Coronary artery (tissue), 2 donors: ENCODE results near the gene DUOXA1.
"Not testable (repeated sequence)": the region's sequence is repeated elsewhere in the genome, so short reads cannot be mapped to it uniquely, and the experiment has no call there.

Source experiments
- DNase-seq: peaks from one replicate; pipeline ENCODE4 v3.0.0-alpha.2; 2017; ENCODE audit warnings: low spot score
- H3K27ac ChIP-seq, 2 donors: fragments of 200-600 bp; sonication (generic); one replicate each; pipeline ENCODE4 v1.5.1; 2016 to 2019
- H3K4me3 ChIP-seq: fragments of 200-600 bp; sonication (generic); 2 replicates; pipeline ENCODE4 v1.5.1; 2016; ENCODE audit warnings: mild to moderate bottlenecking, moderate library complexity
- CTCF ChIP-seq: fragments of 200-600 bp; sonication (generic); IDR thresholded peaks from one replicate; pipeline ENCODE4 v1.5.1; 2019; ENCODE audit warnings: antibody characterized with exemption

The DUOXA1 gene

GRCh38 chr15:45089712-45090373 is 39.8 kb downstream of the DUOXA1 start:
- Histone ChIP-seq H3K4me3 (no peak overlapping the region), H3K27ac (no peak overlapping the region)
- no peak for DNase-seq
- TF ChIP-seq CTCF = no peak

- no peak for TF ChIP-seq CTCF
- Histone ChIP-seq H3K27ac (no peak overlapping the region), H3K4me3 (no peak overlapping the region)
- no peak for DNase-seq
Measured at GRCh38 chr15:45088801-45089711, 40.6 kb downstream of the DUOXA1 start.

- no peak for DNase-seq
- H3K4me3 ChIP-seq = no peak overlapping the region
- TF ChIP-seq CTCF = no peak
- no peak overlapping the region for H3K27ac ChIP-seq
Measured at GRCh38 chr15:45087513-45087912, 42.2 kb downstream of the DUOXA1 start.

- H3K4me3 ChIP-seq = no peak overlapping the region
- TF ChIP-seq CTCF = no peak
- no peak for DNase-seq
- no peak overlapping the region for H3K27ac ChIP-seq
Measured at GRCh38 chr15:45084163-45084562, 45.5 kb downstream of the DUOXA1 start.

GRCh38 chr15:45083223-45083622 is 46.5 kb downstream of the DUOXA1 start:
- Histone ChIP-seq H3K27ac (no peak overlapping the region), H3K4me3 (no peak overlapping the region)
- no peak for TF ChIP-seq CTCF
- DNase-seq = no peak

GRCh38 chr15:45082412-45082811 is 47.3 kb downstream of the DUOXA1 start:
- not testable (repeated sequence) for H3K27ac ChIP-seq, DNase-seq, H3K4me3 ChIP-seq

- H3K27ac ChIP-seq, DNase-seq, H3K4me3 ChIP-seq: not testable (repeated sequence)
Measured at GRCh38 chr15:45080593-45080992, 49.1 kb downstream of the DUOXA1 start.

- not testable (repeated sequence) for DNase-seq, H3K4me3 ChIP-seq
- peak overlapping the region in 1 of 2 donors; percentile 22 for H3K27ac ChIP-seq
Measured at GRCh38 chr15:45079628-45080246, 49.9 kb downstream of the DUOXA1 start.

GRCh38 chr15:45079201-45079600 is 50.5 kb downstream of the DUOXA1 start:
- H3K27ac ChIP-seq = peak overlapping the region in 1 of 2 donors; percentile 22
- H3K4me3 ChIP-seq, DNase-seq: not testable (repeated sequence)

GRCh38 chr15:45077391-45077790 is 52.3 kb downstream of the DUOXA1 start:
- peak overlapping the region; percentile 32 to 65 for H3K27ac ChIP-seq
- not testable (repeated sequence) for H3K4me3 ChIP-seq, DNase-seq

- H3K27ac ChIP-seq, DNase-seq, H3K4me3 ChIP-seq: not testable (repeated sequence)
Measured at GRCh38 chr15:45075440-45076320, 54.0 kb downstream of the DUOXA1 start.

- not testable (repeated sequence) for H3K27ac ChIP-seq, H3K4me3 ChIP-seq, DNase-seq
Measured at GRCh38 chr15:45073602-45074001, 56.1 kb downstream of the DUOXA1 start.
